ENCODE measurements around the gene RPL18.

DNA sequence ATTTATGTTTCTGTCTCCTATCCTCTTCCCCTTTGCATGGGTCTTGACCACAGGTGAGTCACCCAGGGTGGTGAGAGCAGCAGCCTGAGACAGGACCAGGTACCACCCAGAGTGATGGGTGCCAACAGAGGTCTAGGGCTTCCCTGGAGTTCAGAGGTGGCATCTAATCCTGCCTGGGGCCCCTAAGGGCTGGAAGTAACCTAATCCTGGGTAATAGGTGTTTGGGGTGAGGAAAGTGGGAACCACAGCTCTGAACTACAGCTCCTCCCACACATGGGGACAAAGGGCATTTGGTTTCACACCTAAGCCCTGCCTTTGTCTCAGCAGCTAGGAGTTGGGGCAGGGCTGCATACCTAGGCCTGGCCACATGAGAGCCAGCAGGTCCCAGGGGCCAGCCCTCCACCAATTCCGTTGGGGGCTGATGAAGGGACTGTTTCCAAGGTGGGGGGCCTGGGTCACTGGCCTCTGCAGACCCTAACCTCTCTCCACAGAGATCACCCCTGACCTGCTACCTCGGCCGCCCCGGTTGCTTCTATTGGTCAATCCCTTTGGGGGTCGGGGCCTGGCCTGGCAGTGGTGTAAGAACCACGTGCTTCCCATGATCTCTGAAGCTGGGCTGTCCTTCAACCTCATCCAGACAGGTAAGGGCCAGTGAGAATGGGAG lies 8.4 kb upstream of the RPL18 start:
- TF ChIP-seq, protein P1, sequence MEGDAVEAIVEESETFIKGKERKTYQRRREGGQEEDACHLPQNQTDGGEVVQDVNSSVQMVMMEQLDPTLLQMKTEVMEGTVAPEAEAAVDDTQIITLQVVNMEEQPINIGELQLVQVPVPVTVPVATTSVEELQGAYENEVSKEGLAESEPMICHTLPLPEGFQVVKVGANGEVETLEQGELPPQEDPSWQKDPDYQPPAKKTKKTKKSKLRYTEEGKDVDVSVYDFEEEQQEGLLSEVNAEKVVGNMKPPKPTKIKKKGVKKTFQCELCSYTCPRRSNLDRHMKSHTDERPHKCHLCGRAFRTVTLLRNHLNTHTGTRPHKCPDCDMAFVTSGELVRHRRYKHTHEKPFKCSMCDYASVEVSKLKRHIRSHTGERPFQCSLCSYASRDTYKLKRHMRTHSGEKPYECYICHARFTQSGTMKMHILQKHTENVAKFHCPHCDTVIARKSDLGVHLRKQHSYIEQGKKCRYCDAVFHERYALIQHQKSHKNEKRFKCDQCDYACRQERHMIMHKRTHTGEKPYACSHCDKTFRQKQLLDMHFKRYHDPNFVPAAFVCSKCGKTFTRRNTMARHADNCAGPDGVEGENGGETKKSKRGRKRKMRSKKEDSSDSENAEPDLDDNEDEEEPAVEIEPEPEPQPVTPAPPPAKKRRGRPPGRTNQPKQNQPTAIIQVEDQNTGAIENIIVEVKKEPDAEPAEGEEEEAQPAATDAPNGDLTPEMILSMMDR (IDR thresholded peaks at IDR 0.05): no peak
- no peak for TF ChIP-seq POLR2A (IDR thresholded peaks at IDR 0.05)

Data from lower leg skin (tissue), 3 donors.